NK-92 (cell line): ENCODE results near the gene CACNA2D4.

ENCODE experiments used
- DNase-seq: peaks from one replicate; lab custom pipeline; 2025; ENCODE audit not compliant: unreplicated experiment; lab: John Stamatoyannopoulos, UW

Gene CACNA2D4

GRCh38 chr12:1758887-1759286, 159.6 kb downstream of the CACNA2D4 start:
- no peak for DNase-seq

GRCh38 chr12:1758376-1758775, 160.1 kb downstream of the CACNA2D4 start:
- no peak for DNase-seq

GRCh38 chr12:1750300-1750699, 168.2 kb downstream of the CACNA2D4 start:
- no peak for DNase-seq

- no peak for DNase-seq
These were observed 169.4 kb downstream of the CACNA2D4 start for GRCh38 chr12:1749019-1749418.

- DNase-seq, result no peak
These were observed 170.8 kb downstream of the CACNA2D4 start for GRCh38 chr12:1747609-1748008.

GRCh38 chr12:1744932-1745331, 173.5 kb downstream of the CACNA2D4 start:
- no peak for DNase-seq
